Muscle of back (tissue), 13 donors: ENCODE measurements around the gene TELO2. TPM values are rescaled to one million over a fixed set of nuclear protein-coding genes. Genes with fewer than 3 reads are reported as not detected.
A peak's percentile ranks its signal among the peaks of the same experiment; 100 is the strongest.

Experiments
- DNase-seq, 3 donors: peaks; one replicate each; pipeline versions ENCODE4 v3.0.0 to v3.0.0-alpha.2; 2013
- long read RNA-seq, 9 donors: transcript quantifications; one replicate each; lab custom pipeline, GENCODE V29; 2026
- polyA plus RNA-seq, 10 donors: library from polyadenylated mRNA; unstranded; fragments of 120-200 nt; gene quantifications; one replicate each; pipeline ENCODE4 v1.2.1, GENCODE V29; 2013; ENCODE audit not compliant: insufficient read length in 10 of 10

TELO2 gene
- polyA plus RNA-seq: 10 to 100 TPM; 16.5 to 33.9 (median 27.0) TPM
- long read RNA-seq, donor 1: 0 reads
- long read RNA-seq, donor 2, partial matches to known transcripts: 11 of 11 reads
- long read RNA-seq, donor 2, other reads (novel, unspliced or antisense): 0 of 11 reads
- long read RNA-seq, donor 3: 0 reads
- long read RNA-seq, donor 4, partial matches to known transcripts: 10 of 12 reads
- long read RNA-seq, donor 4, other reads (novel, unspliced or antisense): 0 of 12 reads
- long read RNA-seq, donor 5, partial matches to known transcripts: 0 of 2 reads
- long read RNA-seq, donor 5, other reads (novel, unspliced or antisense): 0 of 2 reads
- long read RNA-seq, donor 6, transcript TELO2-207 (4 exons, 1,327 nt): major isoform, 5 of 6 reads
- long read RNA-seq, donor 6, partial matches to known transcripts: 0 of 6 reads
- long read RNA-seq, donor 6, other reads (novel, unspliced or antisense): 0 of 6 reads
- long read RNA-seq, donor 7, partial matches to known transcripts: 0 of 2 reads
- long read RNA-seq, donor 7, other reads (novel, unspliced or antisense): 0 of 2 reads
- long read RNA-seq, donor 8, partial matches to known transcripts: 12 of 13 reads
- long read RNA-seq, donor 8, other reads (novel, unspliced or antisense): 0 of 13 reads
- long read RNA-seq, donor 9: 0 reads

DNA sequence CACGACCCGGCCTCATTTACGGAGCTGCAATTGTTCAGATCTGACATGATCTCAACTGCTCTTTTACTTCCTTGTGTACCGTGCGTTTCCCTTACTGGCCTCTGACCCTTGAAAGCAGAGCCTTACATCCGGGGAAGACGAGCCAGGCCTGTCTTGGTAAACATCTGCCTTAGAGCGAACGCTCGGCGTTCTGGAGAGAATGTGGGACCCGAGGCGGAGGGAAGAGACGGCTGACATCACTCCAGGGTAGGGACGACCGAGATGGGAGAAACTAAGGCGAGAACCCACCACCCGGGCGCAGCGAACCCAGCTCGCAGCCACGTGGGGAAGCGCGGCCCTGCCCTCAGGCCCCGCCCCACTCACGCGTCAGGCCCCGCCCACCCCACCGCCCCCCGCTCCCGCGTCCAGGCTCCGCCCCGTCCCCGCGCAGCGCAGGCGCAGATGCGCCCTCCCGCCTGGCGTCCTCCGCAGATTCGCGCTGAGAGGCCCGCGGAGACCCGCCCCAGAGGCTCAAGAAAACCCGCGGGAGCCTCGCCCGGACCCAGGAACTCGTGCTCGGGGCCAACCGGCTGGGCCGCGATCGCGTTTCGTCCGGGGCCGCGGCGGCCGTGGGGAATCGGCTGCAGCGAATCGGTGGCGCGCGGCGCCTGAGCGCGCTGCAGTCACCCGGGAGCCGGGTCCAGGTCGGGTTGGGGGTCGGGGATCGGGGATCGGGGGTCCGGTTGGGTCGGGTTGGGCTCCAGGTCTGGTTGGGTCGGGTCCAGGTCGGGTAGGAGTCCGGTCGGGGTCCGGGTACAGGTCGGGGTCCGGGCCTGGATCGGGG lies at the start of gene TELO2:
TSS of gene TELO2 (plus strand) at position 438 of the 823 bp plus-strand sequence. CDS start 922 bp downstream, outside the sequence.
- DNase-seq: peak; percentile 80 to 94 (median 91)

DNA sequence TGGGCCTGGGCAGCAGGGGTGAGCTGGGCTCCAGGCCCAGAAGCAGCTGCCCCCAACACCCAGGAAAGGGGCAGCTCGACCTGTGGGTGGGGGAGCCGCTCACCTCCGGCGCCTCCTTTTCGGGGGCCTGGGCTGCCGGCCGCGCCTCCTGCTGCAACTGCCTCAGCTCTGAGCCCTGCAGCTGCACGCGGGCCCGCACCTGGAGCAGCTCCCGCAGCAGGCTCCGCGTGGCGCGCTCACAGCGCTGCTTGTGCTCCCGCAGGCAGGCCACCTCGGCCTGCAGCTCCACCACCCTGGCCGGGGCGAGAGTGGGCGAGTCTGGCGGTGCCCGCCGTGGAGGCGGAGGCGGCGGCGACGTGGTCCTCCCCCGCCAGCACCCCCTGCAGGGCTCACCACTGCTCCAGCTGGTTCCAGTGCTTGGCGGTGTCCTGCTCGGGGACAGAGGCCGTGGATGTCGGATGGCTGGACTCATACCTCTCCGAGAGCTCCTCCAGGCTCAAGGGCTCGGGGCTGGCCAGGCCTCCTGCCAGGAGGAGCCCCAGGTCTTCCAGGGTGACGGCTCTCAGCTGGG lies 49.7 kb upstream of the TELO2 start:
- DNase-seq: no peak

DNA sequence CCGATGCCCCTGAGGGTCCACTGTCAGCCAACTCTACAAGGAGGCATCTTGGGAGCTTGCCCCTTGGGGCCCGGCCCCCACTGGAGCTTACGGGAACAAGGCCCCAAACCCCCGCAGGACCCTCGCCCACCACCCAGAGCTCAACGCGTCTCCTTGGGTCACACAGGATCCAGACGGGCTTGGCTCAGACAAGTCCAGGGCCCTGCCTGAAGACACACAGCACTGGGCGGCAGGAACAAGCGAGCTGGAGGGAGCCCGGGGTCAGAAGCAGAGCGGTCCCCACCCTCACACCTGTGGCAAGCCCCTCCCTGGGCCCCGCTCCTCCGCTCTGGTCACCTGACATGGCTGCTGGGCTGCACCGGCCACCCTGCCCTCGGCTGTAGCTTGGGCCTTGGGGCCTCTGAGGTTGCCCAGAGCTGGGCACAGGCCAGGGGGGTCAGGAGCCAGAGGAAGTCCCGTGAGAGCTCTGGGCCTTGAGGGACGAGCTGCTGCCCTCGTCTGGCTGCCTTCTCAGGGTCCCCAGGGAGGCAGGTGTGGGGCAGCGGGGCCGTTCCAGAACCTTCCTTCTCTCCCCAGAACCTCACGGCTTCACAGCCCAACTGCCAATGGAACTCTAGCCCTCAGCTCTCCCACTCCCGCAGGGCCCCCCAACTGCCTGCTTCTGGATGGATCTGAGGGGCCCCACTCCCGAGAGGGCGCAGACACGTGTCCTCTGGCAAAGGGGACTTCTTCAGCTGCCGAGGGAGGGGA lies 49.0 kb upstream of the TELO2 start, which contains the start of gene CCDC154:
TSS of gene CCDC154 (minus strand) at position 577 of the 750 bp plus-strand sequence. CDS start at position 343, 234 bp downstream.
- no peak for DNase-seq

DNA sequence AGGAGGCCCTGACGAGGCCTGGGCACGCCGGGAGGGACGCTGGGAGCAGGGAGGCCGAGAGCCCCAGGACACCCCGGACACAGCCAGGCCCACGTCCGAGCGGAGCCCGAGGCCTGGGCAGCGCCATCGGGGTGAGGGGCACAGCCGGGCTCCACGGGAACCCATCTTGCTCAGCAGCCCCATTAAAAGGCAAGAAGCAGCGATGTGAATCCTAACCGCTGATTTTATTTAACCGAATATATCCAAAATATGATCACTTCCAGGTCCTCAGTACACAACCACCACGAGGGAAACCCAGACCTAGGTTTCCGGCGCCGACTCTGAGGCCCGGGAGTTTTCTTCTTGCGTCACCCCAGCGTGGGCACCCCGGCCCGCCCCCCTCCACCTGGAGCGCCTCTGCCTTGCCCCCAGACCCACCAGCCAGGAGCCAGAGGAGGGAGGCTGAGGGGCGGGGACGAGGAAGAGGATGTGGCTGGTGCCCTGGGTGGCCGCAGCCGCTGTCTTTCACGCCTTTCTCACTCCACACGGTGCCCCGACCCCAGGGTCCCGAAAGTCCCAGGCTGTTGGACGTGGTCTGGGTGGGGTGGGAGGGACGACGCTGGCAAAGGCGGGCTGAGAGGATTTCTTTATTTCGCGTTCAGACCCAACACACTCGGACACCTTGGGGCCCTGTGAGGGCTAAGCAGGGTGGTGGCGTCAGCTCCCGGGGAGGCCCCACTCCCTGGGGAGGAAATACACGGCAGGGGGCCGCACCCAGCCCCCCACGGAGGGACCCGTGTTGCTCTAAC lies 48.2 kb upstream of the TELO2 start:
- no peak for DNase-seq

DNA sequence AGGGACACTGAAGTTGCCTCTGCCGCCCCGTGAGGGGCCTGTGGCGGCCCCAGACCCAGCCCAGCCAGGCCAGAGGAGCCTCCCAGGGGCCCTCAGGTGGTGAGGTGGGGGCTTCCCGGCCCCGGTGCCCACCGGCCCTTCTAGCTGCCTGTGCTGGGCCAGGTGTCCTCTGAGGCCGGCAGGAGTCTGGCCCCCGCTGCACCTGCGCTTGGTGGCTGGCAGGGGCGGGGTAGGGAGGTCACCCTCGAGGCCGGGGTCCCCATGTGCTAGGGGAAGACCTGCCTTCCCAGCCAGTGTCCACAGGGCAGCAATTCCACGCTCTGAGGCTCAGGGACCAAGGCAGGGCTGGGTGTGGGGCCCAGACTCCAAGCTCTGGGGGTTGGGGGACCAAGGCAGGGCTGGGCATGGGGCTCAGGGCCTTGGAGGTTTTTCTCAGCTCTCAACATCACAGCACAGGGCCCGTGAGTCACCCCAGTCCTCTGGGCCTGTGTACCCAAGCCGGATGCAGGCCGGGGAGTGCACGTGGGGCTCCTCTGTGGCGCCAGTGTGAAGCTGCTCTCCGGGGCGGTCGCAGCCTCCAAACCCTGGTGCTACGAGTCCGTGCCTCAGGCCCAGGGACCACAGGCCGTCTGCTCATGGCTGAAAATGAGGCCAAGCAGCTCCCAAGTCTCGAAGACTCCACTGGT lies 47.5 kb upstream of the TELO2 start:
- DNase-seq: no peak

DNA sequence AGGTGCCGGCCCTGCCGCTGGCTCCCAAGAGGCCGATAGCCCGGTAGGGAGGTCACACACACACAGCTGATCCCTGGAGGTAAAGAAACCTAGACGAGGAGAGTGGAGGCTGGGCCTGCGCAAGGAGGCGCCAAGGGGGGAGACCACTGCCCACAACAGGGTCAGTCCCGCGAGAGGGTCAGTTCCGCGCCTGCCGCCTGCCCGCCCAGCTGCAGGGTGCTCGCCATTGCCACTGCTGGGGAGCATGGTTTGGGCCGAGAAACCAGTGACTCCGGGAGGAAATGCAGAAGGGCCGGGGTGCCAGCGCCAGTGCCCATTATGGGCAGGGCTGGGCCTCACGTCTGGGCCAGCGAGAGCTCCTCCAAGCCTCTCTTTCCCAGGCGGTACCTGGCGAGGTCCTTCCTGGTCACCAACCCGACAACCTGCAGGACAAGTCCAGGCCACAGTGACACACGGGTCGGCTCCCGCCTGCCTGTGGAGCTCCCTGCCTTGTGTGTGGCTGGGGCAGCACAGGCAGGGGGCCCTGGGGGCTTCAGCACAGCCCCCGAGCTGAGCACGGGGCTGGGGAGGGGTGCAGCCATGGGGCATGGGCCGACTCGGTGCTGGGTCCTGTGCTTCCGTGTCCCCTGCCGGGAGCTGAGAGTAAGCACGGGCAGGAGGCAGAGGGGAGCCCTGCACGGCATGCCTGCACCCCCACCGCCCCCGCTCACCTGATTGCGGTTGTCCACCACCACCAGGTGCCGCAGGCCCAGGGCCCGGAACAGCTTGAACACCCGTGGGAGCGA lies 46.7 kb upstream of the TELO2 start:
- no peak for DNase-seq

DNA sequence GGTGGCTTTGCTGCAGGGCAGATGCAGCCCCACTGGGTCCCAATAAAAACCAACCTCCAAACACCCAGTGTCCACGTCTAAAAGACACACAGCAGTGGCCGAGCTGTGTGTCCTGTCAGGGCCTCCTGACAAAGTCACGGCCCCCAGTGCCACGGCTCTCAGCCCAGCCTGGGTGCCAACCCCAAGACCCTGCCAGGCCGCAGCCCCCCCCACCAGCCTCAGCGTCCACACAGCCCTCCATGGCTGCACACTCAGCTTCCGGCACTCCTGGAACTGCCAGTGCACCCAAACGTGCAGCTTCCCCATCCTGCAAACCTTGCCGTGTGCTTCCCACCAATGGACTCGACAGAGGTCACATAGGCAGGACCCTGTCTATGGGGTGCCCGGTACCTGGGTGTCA lies 45.2 kb upstream of the TELO2 start:
- DNase-seq: no peak

DNA sequence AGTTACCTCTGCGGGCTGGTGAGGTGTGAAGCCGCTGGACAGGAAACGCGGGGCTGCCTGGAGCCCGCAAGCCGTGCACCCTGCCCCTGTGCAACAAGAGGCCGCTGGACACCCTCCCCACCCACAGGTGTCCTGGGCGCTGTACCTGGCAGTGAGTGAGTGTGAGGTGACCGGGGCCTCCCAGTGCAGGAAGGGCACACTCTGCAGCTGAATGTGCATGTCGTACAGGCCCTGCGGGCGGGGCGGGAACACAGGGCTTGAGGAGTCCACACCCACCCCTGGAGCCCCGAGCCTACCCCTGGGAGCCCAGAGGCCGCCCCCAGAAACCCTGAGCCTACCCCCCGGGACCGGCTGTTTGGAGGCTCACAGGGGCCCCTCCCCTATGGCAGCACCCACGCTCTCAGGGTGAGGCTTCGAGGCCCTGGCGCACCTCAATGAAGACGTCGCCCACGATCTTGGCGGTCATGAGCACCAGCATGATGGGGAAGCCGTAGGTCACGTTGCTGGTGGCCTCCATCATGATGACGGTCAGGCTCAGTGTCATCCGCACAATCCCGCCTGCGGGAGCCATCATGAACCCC lies 44.5 kb upstream of the TELO2 start:
- DNase-seq: no peak

DNA sequence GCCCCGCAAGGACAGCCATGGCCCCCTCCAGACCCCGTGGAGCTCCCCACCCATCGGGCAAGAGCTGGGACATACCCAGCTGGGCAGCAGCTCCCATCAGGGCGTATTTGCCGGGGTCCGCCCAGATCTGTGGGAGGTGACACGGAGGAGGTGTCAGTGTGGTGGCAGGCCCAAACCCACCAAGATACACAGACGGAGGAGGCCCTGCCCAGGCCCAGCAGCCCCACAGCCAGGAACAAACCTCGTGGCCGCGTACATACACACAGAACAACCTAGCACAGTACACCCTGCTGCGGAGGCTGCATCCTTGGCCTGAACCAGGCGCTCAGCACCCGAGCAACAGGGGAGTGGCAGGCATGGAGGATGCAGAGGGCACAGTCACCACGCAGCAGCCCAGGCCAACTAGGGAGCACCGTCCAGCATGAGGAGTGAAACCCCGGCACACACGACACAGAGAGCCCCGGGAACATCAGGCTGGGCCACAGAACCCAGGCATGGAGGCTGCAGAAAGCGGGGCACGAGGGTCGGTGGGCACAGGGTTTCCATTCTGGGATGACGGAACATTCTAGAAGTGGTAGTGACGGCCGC lies 43.9 kb upstream of the TELO2 start:
- DNase-seq: no peak

DNA sequence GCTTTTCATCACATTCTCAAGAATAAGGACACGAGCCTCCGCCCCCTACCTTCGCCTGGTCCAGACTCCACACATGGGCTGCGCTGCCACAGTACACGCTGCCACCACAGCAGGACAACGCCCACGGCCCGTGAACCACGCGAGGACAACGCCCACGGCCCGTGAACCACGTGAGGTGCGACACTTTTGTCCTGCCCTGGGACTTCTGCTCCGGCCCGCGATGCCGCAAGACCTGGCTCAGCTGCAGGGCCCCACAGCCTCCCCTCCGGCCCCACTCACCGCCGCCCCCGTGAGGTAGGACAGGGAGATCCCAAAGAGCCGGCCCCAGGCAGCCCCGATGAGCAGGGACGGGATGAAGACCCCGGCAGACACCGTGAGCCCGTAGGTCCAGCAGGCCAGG lies 42.9 kb upstream of the TELO2 start:
- no peak for DNase-seq

DNA sequence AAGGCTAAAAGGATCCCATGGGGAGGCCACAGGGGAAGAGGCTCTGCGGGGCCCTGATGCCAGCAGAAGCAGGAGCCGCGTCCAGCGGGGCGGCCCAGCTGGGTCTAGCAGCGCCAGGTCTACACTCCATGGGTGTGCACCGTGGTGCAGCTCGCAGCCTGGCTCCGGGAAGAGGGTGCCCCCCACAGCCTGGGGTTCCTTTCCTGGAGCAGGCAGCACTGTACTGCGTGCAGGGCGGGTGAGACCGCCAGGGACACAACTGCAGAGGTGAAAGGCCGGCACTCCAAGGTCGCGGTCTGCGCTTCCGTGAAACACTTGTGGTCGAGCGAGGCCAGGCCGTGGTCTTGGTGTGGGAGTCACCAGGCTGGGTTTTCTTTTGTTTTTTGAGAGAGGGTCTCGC lies 42.3 kb upstream of the TELO2 start:
- no peak for DNase-seq

DNA sequence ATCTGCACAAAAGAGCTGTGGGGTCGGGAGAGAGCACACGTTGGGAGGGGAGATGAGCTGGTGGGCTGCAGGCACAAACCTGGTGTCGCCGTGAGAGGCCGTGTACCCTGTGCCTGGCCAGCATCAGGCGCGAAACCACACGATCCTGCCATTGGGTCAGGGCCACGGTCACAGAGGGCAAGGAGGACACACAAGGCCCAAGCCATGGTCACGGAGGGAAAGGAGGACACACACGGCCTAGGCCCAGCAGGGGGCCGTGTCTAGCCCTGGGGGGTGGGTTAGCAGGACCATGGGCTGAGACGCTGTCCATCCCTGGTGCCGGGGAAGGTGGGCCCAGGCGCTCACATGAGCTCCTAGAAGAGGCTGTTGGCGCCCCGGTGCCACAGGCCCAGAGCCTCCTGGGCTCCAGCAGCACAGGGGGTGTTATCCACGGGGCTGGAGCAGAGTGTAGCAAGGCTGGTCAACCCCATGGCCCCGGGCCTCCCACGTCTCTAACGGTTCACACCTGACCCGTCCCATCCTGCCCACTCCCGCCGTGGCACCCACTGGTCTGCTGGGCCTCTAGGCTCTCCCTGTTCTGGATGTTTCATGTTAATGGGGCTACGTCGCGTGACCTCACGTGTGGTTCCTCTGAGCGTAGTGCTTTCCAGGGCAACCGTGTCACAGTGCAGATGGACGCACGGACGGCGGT lies 41.3 kb upstream of the TELO2 start:
- no peak for DNase-seq

DNA sequence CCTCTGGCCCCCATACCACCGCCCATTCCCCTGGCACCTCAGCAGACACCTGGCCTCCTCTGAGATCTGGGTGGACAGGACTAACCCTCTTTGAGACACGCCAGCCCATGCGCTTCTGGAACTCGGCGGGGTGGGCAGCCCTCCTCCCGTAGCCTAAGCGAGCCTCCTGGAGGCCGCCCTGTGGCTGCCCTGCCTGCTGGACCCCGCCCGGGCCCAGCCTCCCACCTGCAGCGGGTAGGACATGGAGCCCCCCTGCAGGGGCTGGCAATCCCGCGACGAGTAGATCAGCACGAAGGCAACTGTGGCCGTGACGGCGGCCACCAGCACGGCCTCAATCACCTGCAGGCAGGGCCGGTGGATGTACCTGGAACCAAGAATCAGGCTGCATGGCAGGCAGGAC lies 40.6 kb upstream of the TELO2 start:
- no peak for DNase-seq

DNA sequence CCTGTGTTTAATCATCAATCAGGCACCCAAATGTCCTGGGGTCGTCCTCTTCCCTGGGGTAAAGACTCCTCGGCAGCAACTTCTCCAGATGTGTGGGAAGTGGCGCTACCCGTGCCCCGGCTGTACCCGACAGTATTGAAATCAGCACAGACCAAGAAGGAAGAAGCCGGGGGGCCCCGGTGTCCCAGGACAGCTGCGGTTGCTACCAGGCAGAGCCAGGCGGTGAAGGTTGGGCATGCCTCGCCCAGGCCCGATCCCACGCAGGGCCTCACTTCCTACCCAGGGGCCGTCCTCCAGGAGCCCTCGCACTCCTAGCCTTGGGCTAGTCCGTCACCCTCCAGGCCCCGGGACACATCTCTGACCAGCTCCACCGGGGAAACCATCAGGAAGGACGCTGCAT lies 39.8 kb upstream of the TELO2 start:
- no peak for DNase-seq

DNA sequence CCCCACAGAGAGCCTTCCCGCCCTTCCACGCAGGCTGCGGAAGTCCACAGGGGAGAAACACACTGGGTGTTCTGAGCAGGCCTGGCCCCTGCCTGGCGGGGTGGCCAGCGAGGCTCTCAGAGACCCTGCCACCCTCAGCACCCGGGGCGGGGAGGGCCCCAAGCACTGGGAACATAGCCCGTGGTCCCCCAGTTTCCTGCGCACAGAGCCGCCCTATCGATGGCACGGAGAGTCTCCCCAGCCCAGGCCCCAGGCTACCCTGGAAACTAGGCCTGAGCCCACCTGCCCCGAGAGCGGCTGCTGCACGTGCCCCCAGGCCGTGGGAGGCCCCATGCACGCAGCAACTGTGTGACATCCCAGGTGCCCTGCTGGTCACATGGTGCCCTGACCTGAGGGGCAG lies 38.6 kb upstream of the TELO2 start:
- no peak for DNase-seq

DNA sequence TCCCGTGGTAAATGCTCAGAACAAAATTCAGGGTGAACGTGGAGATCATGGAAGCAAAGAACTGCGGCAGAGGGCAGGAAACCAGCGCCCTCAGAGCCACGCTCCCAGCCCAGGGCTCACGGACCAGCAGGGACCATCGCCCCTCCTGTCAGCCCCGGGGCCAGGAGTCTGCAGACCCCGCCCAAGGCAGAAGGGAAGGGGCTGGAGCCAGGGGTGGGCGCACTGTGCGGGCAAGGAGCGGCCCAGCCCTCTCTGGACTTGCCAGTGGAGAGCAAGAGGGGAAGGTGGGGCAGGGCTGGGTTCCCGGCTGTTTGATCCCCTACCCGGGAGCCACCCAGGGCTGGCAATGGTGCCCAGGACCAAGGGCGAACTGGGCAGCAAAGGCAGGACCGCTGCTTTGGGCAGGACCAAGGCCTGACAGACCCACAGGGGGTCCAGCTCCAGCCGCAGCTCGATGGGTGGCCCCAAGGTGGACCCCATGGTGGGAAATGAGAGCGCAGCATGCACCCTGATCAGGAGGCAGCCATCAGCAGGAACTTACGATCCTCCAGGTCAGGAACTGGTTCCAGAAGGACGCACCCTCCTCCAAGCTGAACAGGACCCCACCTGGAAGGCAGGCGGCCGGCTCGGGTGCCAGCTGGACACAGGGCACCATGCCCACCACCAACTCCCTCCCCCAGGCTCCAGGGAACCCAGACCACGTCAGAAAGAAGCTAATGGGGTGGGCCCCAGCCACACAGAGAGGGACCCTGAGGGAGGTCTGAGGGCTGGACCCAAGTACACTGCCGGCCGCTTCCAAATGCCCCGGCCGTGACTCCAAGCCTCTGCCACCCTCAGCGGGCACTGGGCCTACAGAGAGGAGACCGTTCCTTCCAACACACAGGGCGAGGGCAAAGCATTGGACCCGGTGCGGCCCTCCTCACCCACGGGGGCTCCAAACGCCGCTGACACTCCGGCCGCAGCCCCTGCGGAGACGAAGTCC lies 37.7 kb upstream of the TELO2 start:
- no peak for DNase-seq
